Measurements from ENCODE around the gene SNAPC1. TPM values are rescaled to one million over a fixed set of nuclear protein-coding genes. Genes with fewer than 3 reads are reported as not detected.

Gene SNAPC1
- total and polyA plus RNA-seq, 2 of the 13 experiments (the other 11 are each of a cell fraction or from before 2014, with no cell fraction given) = 2.6 to 8.5 TPM

DNA sequence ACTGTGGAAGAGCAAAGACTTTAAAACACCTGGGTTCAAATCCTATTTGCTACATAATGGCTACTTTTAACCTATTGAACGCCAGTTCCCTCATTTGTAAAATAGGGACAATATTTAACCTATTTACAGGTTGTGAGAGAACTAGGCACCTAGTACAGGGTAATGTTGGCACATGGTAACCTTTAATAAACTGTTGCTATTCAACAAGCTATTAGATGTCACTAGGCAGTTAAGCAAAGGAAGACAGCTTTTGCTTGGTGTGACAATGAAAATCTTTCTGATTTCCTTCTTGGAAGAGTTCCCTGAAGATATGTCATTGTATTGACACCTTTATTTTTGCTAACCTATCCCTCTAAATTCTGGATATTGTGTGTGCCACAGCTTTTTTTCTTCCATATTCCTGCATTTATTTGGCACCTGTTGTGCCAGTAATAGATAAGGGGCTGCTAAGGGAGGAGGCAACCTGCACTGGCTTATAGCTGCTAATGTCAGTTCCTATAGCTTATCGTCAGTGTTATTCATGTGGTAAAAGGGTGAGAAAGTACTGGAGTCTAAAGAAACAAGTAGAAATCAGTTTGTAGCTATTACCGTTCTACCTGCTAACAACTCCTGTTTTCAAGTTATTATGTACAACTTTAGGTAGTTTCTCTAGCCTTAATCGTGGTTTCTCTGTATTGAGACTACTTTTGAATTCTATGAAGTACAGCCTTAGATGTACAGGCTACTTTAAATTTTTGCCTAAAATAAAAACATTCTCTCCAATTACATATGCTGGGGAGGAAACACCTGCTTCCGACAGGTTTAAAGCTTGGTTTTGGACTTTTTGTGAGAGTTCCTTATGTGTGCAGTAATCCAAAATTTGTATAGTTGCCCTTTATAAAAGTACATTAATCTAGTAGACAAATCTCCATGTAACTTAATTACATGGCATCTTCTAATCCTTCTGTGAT, 42.6 kb upstream of the SNAPC1 start:
- intact Hi-C loops (cut with micrococcal nuclease; ENCODE audit: unreplicated experiment) (loop anchor here (5.0 kb wide), 1 partner anchor 112 kb away; no protein-coding TSS in a partner anchor), in situ Hi-C loops (cut with HindIII; ENCODE audit: extremely low pct_ligation_motif_present, low pct_unique_long_range_greater_than_20kb) (no loop called here)
- TF ChIP-seq RBM22 (optimal IDR thresholded peaks at IDR 0.05; ENCODE audit: low read length) (peak; percentile 3), HMGA1 (CRISPR knock-in tag; conservative IDR thresholded peaks at IDR 0.05) (no peak)
- no peak overlapping the region for H3K27ac ChIP-seq (ENCODE audit: extremely low read length, insufficient read depth, low read length)
- H3K4me1 ChIP-seq (ENCODE audit: insufficient read depth, low read length) = peaks cover 48% of the 10 kb centered on the region
- no TSS peak for BruUV-seq (replicated peaks)
- H3K9ac ChIP-seq (ENCODE audit: insufficient read depth, low read depth, low read length) = no peak overlapping the region
- ATAC-seq (no peak), DNase-seq (ENCODE audit: low spot score) (no peak), FAIRE-seq (no peak)
- H3K27me3 ChIP-seq (ENCODE audit: control insufficient read depth in 1 of 2, insufficient read depth in 2 of 2, low read length in 2 of 2) = no peaks in the 10 kb centered on the region; a peak in 1 of 5 replicates
- H3K4me2 ChIP-seq (ENCODE audit: low read depth, low read length) = no peak overlapping the region
- H3K4me3 ChIP-seq (replicated peaks in 1 of 3; ENCODE audit: insufficient read depth in 1 of 3, low read depth in 2 of 3, low read length in 3 of 3) = no peak overlapping the region
- POLR2A ChIA-PET = no interaction called here
- no peaks in the 10 kb centered on the region for H3K9me3 ChIP-seq (ENCODE audit: low read length)
- no peak overlapping the region for H2AFZ ChIP-seq (ENCODE audit: low read length)
- WGBS (ENCODE audit: low lambda C conversion rate) = 92% methylated on average over 5 of the region's 5 CpGs
- H3K36me3 ChIP-seq (replicated peaks in 1 of 2; ENCODE audit: control insufficient read depth in 1 of 2, insufficient read depth in 2 of 2, low read length in 2 of 2) = peaks cover 5 to 29% of the 10 kb centered on the region in 2 experiments
- CTCF ChIA-PET (ENCODE audit: low intra/inter-chr PET ratio, low total read pairs) = no interaction called here
- H4K20me1 ChIP-seq (ENCODE audit: insufficient read depth, low read length) = peaks cover 67% of the 10 kb centered on the region
- H3K79me2 ChIP-seq (ENCODE audit: insufficient read depth, low read length) = peaks cover 79% of the 10 kb centered on the region

DNA sequence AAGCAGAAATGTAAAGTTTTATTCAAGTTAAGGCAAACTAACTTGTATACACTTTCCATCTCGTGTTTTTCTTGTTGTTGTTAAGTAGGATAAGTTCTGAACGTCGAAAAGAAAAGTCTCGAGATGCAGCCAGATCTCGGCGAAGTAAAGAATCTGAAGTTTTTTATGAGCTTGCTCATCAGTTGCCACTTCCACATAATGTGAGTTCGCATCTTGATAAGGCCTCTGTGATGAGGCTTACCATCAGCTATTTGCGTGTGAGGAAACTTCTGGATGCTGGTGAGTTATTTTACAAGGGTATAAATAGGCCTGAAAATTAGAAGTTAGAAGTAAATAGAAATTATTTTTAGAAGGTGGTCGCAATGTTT, 41.9 kb upstream of the SNAPC1 start:
- peak; percentile 49 for TF ChIP-seq RBM22 (optimal IDR thresholded peaks at IDR 0.05; ENCODE audit: low read length)
- TF ChIP-seq ZNF879 (CRISPR knock-in tag; IDR thresholded peaks at IDR 0.05) = no peak
- H3K36me3 ChIP-seq (replicated peaks in 1 of 2; ENCODE audit: control insufficient read depth in 1 of 2, insufficient read depth in 2 of 2, low read length in 2 of 2) = peaks cover 6 to 36% of the 10 kb centered on the region in 2 experiments
- no peaks in the 10 kb centered on the region for H3K9me3 ChIP-seq (ENCODE audit: low read length)
- peaks cover 41% of the 10 kb centered on the region for H3K4me1 ChIP-seq (ENCODE audit: insufficient read depth, low read length)
- ATAC-seq (no peak), FAIRE-seq (no peak), DNase-seq (ENCODE audit: low spot score) (no peak)
- H2AFZ ChIP-seq (ENCODE audit: low read length) = no peak overlapping the region
- ChIA-PET POLR2A (no interaction called here), CTCF (ENCODE audit: low intra/inter-chr PET ratio, low total read pairs) (no interaction called here)
- peaks cover 74% of the 10 kb centered on the region for H3K79me2 ChIP-seq (ENCODE audit: insufficient read depth, low read length)
- in situ Hi-C loops (cut with HindIII; ENCODE audit: extremely low pct_ligation_motif_present, low pct_unique_long_range_greater_than_20kb) (no loop called here), intact Hi-C loops (cut with micrococcal nuclease; ENCODE audit: unreplicated experiment) (no loop called here)
- no peak overlapping the region for H3K4me3 ChIP-seq (replicated peaks in 1 of 3; ENCODE audit: insufficient read depth in 1 of 3, low read depth in 2 of 3, low read length in 3 of 3)
- no peak overlapping the region for H3K9ac ChIP-seq (ENCODE audit: insufficient read depth, low read depth, low read length)
- no peak overlapping the region for H3K4me2 ChIP-seq (ENCODE audit: low read depth, low read length)
- 96% methylated on average over 9 of the region's 9 CpGs for WGBS (ENCODE audit: low lambda C conversion rate)
- no peaks in the 10 kb centered on the region; a peak in 1 of 5 replicates for H3K27me3 ChIP-seq (ENCODE audit: control insufficient read depth in 1 of 2, insufficient read depth in 2 of 2, low read length in 2 of 2)
- no peak overlapping the region for H3K27ac ChIP-seq (ENCODE audit: extremely low read length, insufficient read depth, low read length)
- no TSS peak for BruUV-seq (replicated peaks)
- H4K20me1 ChIP-seq (ENCODE audit: insufficient read depth, low read length) = peaks cover 62% of the 10 kb centered on the region
